HG03060 (cell line): Measurements from ENCODE around the gene KCTD5.
"Not testable (repeated sequence)": the region's sequence is repeated elsewhere in the genome, so short reads cannot be mapped to it uniquely, and the experiment has no call there.

Source experiments
- ATAC-seq: cut with Tn5 transposase; IDR thresholded peaks from one replicate; pipeline ENCODE4 v1.9.1; 2021; ENCODE audit warnings: low read depth, moderate number of reproducible peaks; ENCODE audit not compliant: unreplicated experiment

Gene KCTD5, protein sequence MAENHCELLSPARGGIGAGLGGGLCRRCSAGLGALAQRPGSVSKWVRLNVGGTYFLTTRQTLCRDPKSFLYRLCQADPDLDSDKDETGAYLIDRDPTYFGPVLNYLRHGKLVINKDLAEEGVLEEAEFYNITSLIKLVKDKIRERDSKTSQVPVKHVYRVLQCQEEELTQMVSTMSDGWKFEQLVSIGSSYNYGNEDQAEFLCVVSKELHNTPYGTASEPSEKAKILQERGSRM

DNA sequence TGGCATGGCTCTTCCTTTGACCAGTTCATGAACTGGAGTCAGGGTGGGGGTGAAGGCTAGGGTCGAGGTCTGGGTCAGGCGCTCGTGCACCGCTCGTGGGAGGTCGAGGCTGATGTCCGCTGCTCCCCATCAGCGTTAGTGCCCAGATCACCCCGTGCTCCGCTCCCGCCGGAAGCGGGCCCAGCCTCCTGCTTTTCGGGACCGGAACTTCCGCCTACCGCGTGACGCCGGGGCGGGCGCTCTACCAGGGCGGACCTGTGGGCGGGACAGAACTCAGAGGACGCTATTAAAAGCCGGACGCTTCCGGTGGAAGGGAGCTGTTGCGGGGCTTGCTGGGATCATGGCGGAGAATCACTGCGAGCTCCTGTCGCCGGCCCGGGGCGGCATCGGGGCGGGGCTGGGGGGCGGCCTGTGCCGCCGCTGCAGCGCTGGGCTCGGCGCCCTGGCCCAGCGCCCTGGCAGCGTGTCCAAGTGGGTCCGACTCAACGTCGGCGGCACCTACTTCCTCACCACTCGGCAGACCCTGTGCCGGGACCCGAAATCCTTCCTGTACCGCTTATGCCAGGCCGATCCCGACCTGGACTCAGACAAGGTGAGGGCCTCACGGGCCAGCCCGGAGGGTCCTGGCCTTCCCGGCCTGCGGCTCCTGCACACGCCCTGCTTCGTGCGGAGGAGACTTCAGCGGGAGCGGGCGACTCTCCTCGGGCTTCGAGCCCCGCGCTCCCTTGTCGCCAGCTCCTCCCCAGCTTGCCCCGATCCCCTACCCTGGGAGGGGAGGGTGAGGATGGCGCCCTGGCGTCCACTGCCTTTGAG, at the start of gene KCTD5:
Gene KCTD5 (plus strand): TSS at position 315 of the 813 bp plus-strand sequence. CDS start 26 bp downstream, at position 341.
- peak; percentile 30 for ATAC-seq

- not testable (repeated sequence) for ATAC-seq
Measured at GRCh38 chr16:2639071-2639721, 43.1 kb upstream of the KCTD5 start.

GRCh38 chr16:2639722-2640072, 42.6 kb upstream of the KCTD5 start:
- not testable (repeated sequence) for ATAC-seq

DNA sequence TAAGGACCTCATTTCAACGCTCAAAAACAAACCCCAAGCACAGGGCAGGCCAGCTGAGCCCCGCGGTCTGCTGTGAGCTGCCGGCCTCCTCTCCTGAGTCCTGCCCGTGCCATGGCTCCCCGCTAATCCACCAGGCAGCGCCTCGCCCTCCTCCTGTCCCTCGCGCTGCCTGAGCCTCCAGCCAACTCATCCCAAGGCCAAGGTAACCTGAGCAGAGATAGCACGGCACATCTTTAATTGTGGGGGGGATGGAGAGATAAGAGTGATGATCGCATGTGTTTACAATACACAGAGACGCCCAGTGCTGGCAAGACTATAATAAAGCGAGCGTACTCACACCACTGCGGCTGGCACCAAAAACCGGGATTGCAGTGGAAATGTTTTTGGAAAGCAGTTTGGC, 39.8 kb upstream of the KCTD5 start:
- not testable (repeated sequence) for ATAC-seq

- ATAC-seq: not testable (repeated sequence)
Measured at GRCh38 chr16:2644754-2645453, 37.4 kb upstream of the KCTD5 start.

DNA sequence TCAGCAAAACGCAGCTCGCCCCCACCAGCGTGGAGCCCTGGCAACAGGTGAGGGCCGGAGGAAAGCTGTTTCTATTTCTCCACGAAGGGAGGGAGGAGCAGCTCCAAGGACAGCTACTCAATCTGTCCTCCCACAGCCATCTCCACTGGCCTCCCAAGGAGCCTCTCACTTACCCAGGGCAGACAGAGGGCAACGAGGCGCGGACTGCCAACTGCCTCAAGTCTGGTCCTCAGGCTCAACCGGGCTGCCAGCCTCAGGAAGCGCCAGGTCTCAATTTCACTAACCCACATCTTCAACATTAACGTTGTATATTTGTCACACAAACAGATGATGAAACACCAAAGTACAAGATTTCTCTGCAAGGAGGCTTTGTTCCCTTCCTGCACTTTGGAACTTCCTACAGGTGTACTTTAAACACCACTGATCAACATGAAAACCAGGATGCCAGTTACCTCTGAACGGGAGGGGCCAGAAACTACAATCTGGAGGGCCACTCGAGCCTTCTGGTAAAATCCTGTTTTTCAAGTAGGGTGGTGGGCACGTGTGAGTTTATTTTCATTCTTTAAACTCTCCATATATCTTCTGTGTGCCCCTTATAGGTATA, 31.0 kb upstream of the KCTD5 start:
- ATAC-seq: not testable (repeated sequence)

DNA sequence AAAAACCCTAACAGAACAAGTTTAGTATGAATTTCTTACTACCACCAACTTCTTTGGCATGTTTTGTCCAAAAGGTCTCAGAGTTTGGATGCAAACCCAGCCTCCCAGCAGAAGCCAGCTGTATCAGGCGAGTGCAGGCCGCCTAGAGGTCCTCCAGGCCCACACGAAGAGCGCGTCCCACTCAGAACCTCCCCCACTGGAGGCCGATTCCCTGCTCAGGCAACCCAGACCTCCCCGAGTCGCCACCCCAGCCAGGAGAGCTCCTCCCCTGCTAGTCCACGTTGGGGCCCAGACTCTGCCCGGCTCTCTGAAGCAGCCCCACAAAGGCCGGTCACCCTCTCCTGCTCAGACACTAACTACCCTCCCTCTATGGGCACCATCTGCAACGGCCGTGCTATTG, 28.4 kb upstream of the KCTD5 start:
- ATAC-seq: not testable (repeated sequence)

GRCh38 chr16:2654949-2655348, 27.4 kb upstream of the KCTD5 start:
- ATAC-seq: not testable (repeated sequence)

DNA sequence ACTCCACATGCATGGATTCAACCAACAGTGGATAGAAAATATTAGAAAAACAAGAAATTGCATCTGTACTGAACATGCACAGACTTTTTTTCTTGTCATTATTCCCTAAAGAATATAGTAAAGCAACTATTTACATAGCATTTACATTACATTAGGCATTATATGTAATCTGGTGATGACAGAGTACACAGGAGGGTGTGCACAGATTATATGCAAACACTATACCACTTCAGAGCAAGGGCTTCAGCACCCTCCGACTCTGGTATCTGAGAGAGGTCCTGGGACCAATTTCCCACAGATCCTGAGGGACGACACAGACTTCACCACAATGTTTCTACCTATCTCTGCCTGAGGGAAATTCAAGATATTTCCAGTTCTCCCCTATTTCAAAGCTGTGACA, 25.3 kb upstream of the KCTD5 start:
- ATAC-seq: no peak

GRCh38 chr16:2657803-2658202, 24.5 kb upstream of the KCTD5 start:
- not testable (repeated sequence) for ATAC-seq

DNA sequence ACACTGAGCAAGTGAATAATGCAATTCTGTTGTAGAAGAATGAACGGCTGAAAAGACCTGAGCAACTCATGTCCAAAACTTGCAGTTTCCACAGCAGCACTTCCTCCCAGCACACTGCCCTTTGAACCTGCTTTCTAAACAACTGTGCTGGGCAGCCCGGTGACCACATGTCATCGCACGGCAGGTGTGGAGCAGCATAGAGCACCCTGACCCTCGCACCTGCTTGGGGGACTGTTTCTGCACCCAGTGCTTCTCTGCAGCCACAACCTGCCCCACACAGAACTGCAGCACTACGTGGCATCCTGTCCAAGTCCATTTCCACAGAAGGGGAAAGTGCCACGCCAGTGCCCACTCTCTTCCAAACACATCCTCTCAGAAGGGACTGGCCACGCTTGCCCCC, 22.8 kb upstream of the KCTD5 start:
- ATAC-seq: not testable (repeated sequence)

DNA sequence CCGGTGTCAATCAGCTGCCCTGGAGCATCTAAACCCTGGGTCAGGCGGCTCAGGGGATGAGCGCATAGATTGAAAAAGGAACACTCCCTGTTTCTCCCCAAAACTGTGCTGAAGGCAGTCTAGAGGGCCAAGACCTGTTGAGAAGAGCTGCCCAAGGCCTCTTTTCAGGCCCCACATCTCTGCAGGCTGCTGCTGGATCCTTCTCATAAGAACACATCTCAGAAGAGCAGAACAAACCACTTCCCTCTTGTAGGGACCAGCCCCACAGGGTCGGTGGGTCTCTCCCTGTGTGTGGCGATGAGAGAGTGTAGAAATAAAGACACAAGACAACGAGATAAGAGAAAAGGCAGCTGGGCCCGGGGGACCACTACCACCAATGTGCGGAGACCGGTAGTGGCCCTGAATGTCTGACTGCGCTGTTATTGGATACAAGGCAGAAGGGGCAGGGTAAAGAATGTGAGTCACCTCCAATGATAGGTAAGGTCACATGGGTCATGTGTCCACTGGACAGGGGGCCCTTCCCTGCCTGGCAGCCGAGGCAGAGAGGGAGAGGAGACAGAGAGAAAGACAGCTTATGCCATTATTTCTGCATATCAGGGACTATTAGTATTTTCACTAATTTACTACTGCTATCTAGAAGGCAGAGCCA, 22.2 kb upstream of the KCTD5 start:
- ATAC-seq: not testable (repeated sequence)

DNA sequence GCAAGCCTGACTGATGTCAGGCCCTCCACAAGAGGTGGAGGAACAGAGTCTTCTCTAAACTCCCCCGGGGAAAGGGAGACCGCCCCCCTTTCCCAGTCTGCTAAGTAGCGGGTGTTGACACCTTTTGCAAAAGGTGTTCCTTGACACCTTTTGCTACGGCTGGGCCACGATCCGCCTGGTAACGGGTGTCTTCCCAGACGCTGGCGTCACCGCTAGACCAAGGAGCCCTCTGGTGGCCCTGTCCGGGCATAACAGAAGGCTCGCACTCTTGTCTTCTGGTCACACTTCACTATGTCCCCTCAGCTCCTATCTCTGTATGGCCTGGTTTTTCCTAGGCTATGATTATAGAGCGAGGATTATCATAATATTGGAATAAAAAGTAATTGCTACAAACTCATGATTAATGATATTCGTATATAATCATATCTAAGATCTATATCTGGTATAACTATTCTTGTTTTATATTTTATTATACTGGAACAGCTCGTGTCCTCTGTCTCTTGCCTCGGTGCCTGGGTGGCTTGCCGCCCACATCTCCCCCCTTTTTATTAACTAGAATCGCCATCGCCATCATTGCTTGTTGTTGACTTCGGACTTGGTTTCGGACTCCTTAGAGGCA, 21.5 kb upstream of the KCTD5 start:
- ATAC-seq: not testable (repeated sequence)

GRCh38 chr16:2663553-2664546, 18.5 kb upstream of the KCTD5 start:
- no peak for ATAC-seq

GRCh38 chr16:2664574-2664982, 17.7 kb upstream of the KCTD5 start:
- ATAC-seq: no peak

DNA sequence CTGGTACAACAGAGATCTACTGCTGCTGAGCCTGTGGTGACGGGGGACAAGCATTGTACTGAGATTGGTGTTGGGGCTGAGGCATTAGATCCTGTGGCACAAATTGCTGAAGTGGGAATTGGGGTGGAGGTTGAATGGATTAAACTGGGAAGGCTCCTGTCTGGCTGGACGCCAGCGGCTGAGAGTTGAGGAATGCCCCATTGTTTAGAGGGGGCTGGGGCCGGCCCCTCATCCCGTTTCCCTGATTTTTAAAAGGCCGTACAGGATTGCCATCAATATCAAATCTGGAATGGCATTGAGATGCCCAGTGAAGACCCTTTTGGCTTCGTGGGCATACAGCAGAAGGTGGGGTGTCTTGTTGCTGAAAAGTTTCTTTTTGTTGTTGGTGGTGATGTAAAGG, 15.7 kb upstream of the KCTD5 start:
- not testable (repeated sequence) for ATAC-seq

- not testable (repeated sequence) for ATAC-seq
Measured at GRCh38 chr16:2669587-2669986, 12.7 kb upstream of the KCTD5 start.

DNA sequence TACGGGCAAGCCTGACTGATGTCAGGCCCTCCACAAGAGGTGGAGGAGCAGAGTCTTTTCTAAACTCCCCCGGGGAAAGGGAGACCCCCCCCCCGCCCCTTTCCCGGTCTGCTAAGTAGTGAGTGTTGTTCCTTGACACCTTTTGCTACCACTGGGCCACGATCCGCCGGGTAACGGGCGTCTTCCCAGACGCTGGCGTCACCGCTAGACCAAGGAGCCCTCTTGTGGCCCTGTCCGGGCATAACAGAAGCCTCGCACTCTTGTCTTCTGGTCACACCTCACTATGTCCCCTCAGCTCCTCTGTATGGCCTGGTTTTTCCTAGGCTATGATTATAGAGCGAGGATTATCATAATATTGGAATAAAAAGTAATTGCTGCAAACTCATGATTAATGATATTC, 12.3 kb upstream of the KCTD5 start:
- ATAC-seq: not testable (repeated sequence)
